KG1 (cell line): ENCODE measurements around the gene ZNF618.
A peak's percentile ranks its signal among the peaks of the same experiment; 100 is the strongest.

Source experiments
- DNase-seq: peaks from one replicate; lab custom pipeline; 2025; lab: John Stamatoyannopoulos, UW

Gene ZNF618

DNA sequence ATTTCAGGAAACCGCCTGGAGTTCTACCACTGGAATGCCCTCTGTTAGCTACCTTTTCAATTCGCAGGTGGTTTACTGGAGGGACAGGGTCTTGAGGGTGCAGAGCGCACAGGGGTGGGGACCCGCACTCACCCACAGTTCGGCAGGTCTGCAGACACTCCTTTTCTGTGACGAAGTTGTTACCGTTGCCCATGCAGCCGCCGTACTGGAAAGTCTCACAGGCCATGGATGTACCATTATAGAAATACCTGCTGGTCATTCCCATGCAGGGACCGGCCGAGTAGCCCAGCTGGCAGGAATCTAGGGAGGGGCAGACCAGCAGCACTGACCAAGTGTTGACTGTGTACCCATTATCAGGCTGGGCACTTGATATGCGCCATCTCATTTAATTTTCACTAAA lies 185.2 kb downstream of the ZNF618 start:
- DNase-seq, result no peak

DNA sequence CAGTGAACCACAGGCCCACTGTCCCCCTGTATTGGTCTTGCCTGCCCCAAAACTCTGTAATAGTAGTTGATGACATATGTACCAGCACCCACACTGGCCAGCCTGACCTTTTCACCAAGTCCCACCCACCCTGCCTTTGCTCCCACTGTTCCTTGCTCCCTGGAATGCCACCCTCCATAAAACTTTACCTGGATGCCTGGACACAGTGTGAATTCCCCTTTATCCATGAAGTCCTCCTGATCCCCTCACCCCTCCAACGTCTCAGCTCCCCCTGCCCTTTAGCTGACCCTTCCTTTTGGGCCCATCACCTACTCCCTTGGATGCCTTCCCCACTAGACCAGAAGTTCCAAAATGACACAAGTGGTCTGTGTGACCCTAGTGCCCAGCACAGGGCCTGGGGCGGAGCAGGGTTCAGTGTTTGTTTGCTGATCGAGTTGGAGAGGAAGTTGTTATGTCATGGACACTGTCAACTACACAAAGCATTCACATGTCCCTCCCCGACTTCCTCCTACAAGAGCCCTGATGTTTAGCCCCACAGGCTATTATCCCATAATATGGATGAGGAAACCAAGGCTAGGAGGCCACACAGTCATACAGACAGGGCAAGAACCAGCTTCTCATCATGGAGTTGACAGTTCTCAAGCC lies 185.8 kb downstream of the ZNF618 start:
- no peak for DNase-seq

DNA sequence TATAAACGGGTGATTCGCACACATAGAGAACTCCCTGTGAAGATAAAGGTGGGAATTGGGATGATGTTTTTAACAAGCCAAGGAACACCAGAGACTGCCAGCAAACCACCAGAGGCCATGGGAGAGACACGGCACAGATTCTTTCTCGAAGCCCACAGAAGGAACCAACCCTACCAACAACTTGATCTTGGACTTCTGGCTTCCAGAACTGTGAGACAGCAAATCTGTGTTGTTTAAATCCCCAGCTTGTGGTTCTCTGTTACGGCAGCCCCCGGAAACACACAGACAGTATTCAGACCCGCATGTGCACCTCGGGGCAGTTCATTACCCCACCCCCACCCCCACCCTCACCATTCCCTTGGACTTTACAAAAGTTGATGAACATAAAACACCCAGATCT lies 189.2 kb downstream of the ZNF618 start:
- DNase-seq, result no peak

DNA sequence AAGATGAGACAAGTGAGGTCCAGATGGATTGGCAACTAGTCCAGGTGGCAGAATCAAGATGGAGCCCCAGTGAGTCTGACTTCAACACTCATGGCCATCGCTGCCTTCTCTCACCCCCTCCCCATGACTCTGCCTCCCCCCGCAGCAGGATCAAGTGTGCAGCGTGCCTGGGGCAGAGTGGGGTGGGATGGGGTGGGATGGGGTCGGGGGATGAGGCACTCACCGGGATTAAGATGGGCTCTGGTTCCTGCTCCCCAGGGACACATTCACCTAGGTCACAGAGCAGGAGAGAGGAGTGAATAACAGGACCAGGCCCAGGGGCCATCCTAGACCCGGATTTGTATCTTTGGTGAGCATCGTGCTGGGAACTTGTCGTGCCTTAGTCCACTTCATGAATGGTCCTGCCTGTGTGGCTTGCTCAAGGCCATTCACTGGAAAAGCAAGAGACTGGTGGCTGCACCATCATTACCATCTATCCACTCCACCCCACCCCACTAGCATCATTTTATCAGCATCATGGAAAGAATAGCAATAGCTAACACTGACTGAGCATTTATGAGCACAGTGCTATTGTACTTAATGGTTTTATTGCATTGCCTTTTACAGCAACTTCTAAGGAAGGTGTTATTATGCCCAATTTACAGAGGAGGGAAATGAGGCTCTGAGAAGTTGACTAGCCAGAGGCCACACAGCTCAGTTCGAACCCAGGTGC lies 193.5 kb downstream of the ZNF618 start:
- DNase-seq, result no peak

DNA sequence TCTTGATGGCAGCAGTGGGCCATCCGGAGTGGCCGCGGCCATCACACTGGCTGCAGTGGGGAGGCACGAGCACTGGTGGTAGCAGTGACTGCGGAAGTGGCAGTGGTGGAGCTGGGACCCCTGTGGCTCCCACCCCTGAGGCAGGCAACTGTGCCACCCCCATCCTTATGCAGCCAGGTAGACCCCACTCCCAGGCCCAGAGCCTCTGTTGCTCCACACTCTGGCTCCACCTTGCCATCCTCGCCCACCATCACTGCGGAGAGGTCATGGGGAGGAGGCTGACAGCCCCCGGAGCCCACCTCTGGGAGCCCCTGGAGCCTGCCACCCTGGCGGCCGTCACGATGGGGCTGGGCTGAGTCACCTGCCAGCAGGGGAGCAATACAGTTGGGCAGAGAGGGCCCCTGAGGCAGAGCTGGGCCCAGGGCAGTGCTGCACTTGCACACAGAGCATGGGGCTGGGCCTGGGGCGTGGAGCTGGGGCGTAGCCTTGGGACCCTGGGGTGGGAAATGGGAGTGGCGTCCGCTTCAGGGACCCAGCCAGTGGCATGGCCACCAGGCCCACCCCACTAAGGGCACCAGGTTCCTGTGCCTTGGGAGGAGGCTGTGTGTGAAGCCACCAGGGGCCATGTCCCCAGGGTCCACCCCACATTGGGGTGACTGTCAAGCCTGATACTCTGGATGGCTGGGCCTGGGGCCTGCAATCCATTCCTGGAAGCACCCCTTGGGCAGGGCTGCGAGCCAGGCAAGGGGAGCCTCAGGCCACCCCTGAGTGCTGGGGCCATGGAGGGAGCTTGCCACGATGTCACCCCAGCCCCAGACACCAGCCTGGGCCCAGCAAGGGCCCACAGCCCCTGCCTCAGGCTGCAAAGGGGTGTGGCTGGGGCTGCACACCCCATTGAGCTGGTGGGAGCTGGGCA lies 194.3 kb downstream of the ZNF618 start:
- no peak for DNase-seq

DNA sequence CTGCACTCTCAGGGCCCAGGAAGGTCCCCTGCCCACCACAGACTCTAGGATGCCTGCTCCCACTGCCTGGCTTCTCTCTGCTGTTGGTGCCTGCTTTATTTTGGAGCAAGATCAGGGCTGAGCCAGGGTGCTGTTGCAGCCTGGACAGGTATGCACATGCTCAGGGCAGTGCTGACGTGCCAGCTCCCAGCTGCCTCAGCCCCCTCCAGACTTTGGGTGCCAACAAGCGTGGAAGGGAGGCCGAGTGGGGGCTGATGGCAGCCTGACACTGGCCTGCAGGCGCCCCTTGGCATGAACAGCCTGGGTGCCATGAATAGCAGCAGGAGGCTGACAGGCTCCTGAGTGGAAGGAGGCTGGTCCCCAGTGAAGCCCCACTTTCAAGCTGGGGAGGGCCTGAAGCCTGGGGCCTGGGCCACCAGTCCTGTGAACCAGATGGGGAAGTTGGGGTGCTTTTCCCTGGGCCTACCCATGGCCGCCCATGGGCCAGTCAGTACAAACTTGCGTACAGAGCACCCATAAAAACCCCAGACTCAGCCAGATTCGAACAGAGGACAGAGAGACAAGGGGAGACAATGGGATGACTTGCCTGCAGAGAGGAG lies 195.2 kb downstream of the ZNF618 start:
- DNase-seq, result no peak

DNA sequence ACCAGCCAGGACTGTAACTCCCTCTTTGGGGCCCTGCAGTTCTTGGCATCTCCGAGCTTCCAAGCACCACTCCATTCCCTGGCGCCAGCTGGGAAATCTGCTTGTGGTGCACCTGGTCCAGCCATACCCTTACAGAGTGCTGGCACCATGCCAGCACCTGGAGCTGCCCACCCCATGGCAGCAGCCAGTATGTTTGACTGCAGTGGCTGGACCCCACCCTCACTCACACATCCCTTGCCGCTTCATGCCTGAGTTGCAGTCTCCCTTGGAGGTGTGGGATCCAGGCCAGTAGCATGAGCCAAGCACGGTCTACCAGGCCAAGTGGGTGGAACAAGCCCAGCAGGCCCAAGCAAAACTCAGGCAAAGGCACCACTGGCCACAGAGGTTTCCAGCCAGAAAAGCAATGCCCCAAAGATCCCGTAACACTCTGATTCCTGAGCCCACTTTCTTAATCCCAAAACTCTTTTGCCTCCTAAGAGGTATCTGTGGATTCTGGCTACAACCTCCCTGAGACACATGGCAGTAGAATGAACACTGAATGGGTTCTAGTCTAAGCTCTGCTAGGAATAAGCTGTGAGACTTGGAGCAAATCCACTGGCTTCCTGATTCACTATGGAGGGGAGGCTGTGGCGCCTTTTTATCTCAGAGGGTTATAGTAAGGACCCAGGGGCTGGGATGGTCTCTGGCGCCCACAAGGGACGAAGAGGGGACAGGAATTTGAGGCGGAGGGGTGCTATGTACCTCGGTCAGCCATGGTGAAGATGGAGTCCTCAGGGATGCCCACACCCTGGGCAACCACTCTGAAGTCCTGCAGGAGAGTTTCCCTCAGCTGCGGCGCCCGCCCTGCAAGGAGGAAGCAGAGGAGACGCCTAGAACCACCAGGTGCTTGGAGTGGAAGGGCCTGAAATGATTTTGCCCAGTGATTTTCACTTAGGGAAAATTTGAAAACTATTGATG lies 196.4 kb downstream of the ZNF618 start:
- no peak for DNase-seq

DNA sequence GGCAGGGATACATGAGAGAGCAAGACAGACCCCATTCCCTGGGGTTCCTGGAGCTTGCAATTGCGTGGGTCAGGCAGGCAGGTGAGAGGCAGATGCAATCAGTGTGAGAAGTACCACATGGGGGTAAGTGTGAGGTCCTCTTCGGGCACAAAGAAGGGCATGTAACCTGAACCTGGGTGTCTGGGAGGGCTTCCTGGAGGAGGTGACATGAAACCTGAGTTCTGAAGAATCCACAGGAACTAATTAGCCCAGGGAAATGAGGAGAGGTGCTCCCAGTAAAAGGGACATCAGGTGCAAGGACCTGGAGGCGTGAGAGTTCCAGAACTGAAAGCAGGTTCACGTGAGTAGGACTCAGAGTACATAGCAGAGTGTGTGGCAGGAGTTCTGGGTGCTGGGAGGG lies 199.5 kb downstream of the ZNF618 start:
- no peak for DNase-seq

DNA sequence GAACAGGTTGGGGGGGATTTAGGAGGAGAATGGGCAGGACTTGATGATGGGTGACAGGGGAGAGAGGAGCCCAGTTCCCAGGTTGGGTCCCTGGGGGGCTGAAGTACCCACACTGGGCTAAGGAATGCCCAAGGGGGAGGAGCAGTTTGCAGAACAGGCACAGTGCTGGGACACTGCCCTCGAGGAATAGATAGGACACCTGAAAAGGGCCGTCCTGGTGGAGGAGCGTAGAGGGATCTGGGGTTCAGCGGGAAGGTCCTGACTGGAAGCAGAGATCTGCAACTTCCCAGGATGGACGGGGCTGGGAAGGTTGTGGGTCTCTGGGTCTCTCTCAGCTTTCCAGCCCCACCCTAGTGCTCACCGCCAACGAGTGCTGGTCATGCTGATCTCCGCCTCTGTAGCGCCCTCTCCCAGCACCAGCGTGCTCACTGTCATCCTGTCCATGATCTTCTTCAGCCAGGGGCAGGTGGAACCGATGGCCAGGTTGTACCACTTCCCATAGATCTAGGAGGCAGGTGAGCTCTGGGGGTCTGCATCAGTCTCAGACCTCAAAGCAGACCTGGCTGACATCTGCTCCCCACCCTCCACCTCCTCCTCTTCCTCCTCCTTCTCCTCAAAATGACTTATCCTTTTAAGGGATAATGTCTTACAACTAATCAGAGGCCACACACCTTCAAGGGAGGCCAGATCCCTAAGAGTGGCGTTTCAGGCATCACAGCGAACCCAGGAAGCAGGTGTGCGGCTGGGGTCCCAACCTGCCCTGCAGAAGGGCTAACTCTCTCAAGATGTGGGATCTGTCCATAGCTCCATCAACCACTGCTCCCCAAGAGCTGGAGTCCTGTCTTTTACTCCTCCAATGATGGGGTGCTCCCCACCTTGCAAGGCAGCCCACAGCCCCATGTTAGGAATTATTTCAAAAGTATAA lies 200.4 kb downstream of the ZNF618 start:
- no peak for DNase-seq

DNA sequence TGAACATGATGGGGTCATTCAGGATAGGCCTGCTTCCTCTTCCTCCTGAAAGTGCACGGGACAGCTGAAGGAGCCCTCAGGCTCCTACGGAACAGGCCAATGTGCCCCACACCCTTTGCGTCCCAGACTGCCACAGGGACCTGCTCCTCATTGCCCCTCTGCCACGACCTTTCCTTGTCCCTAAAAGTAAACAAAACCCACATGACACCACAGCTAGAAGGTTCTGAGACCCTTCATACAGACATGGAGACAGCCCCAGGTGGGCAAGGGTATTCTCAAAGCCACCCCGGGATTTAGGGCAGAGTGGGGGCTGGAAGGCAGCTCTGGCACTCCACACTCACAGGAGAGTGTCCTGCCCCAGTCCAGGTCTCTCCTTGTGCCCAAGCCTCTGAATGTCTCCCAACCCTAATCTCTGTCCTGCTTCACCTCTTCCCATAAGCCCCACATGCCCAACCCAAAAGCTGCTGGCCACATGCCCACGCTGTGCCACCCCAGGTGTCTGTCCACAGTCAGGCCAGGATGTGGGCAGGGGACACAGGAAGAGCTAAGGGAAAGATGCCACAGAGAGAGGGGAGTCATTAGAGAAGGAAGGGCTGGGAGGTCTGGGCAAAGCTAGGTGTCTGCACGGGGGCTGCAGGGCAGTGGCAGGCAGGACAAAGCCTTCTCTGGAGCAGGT lies 201.2 kb downstream of the ZNF618 start:
- DNase-seq, result no peak

DNA sequence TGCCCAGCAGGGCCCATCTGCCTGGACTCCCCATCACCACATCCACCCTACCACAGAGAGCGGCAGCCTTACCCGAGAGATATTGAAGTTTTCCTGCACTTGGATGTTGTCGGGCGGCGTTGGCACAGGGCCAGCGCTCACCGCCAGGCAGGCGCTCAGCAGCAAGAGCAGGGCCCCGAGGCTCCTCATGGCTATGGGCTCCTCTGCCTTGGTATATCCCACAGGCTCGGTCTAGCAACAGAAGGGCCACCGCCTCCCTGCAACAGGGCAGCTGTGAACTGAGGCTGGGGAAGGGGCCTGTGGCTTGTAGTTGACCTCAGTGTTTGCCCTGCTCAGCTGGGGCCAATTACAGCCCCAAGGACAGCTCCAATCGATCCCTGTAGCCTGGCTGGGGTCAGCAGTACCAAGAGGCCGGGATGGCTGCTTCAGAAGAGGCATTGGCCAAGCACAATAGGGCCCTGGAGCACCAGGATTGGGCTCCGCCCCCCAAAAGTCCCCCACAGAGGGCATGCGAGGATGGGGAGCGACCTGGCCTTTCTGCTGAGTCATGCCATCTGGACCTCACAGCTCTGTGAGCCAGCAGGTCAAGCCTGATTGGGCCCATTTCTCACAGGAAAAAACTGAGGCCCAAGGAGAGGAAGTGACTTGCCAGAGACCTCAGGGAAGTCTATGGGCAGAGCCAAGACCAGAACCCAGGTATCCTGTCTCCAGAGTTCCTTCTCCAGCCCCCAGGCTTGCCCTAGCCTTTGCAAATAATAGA lies 202.1 kb downstream of the ZNF618 start, which contains the start of gene AMBP:
Gene AMBP, minus strand, starts transcription at position 280 of the 760 bp plus-strand sequence. Its CDS starts 91 bp downstream, at position 189.
- DNase-seq, result no peak

DNA sequence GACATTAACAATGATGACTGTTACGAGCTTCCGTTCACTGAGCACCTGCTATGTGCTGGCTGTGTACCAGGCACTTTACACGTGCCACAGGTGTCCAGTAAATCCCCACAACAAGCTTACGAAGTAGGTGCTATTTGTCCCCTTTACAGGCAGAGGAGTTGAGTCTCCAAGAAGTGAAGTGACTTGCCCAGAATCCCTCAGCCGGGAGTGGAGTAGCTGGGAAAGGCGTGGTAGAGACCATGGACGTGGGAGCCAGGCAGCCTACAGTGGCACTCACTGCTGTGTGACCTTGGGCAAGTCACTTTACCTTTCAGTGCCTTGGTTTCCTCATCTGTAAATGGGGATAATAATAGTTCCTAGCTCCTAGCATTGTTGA lies 202.7 kb downstream of the ZNF618 start:
- no peak for DNase-seq

DNA sequence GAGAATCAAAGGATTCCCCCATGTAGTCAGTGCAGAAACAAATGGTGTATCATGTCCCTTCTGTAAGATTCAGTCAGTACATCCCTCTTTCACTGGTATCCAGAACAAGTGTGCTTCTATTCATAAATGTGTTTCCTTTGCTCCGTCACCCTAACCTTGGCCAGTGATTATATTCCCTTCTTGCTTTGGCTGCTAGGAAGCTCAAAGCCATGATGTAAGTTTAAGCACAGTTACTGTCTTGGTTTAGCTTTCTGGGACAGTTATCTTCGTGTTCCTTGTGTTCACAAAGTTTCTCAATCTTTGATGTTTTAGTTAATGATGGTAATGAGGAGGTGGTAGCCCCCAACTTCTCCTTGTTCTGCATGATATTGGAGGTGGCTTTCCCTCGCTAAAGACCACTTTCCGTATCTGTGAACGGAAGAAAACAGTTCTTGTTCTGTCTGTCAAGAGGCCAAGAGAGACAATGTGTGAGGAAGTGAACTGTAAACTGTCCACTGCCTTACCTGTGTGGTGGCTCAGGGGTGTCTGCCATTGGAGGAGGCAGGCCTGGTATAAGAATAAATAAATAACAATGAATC lies 204.2 kb downstream of the ZNF618 start:
- no peak for DNase-seq

DNA sequence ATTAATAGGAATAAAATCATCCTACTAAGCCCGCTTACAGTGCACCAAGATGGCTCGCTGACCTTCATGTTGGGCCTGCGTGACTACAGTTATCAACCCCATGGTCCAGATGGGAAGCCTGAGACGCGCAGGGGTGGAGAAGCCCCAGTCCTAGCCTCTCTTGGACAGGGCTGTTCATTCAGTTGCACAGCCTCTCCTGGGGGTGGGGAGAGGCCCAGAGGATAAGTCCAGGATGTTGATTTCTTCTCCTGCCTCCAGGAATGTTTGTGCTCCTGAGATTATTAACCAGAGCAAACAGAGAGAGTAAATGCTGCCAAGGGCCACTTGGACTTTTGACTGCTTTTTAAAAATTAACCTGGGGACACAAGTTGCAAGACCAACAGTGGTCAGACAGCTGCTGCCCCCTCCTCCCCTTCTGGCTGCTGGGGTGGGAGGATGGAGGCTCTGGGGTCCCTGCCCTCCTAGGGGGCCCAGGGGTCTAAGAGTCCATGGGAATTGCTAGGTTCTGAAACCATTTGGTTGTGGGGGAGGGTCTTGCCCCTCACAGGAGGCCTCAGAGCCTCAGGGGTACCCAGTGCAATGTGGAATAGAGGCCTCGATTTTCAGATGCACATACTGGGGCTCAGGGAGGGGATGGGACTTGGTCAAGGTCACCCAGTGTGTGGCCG lies 204.8 kb downstream of the ZNF618 start:
- DNase-seq, result no peak

DNA sequence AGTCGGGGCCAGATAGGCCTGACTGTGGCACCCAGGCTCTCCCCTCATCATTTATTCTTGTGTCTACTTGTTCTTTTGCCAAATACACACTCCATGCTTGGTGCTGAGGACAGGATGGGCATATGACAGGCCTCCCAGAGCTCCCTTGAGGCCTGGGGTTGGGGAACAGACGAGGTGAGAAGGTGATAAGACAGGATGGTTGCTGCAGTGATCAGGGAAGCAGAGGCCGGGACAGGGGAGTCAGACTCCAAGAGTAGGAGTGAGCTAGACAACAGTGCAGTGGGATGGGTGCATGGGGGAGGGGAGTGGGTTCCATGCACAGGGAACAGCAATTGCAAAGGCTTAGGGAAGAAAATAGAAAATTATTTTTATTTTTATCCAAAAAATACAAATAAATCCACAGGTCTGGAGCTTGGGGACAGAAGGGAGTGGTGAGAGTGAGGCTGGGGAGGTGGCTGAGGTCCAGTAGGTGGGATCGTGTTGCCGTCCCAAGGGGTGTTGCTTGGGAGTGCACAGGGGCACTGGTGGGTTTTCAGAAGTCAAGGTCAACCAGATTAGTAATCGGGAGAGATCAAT lies 205.4 kb downstream of the ZNF618 start:
- no peak for DNase-seq

DNA sequence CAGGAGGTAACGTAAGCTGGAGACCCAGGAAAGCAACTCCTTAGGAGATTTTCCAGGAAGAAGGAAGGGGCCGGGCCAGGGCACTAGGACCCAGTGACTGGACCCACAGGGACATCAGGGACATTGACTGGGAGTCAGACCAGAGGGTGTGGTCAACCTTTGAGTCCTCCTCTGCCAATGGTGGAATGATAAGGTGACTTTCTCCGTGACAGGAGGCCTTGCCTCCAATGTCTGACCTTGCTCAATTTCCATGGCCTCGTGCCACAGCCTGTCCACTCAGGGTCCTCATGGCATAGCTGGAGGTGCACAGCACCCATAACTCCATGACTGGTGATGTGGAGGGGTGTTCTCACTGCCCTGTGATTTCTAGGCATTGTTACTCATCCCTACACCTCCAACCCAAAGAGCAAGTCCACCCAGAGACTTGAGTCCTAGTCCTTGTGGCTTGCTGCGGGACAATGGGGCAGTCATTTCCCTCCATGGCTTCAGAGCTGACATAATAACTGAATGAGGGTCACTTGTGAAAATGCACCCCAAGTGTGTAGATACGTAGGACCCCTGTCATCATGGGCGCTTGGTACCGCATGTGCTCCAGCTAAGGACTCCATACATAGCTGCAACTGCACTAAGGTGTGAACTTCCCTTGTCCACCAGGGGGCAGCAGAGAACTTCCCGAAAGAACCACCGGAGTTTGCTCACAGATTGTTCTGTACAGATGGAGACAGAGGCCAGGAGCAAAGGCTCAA lies 206.1 kb downstream of the ZNF618 start:
- DNase-seq, result peak; percentile 76
